GM12878 (cell line): ENCODE data around the gene TMPRSS4.

Source experiments
- MTA3 ChIP-seq: IDR thresholded peaks from 2 replicates; pipeline ENCODE4 v1.6.1; 2012; ENCODE audit warnings: low read length, inconsistent platforms, borderline replicate concordance
- NRF1 ChIP-seq: conservative IDR thresholded peaks from 2 replicates; pipeline ENCODE4 v1.6.1; 2011; ENCODE audit warnings: mild to moderate bottlenecking, low read depth, low read length, improper control_type of control experiment
- SRF ChIP-seq, 2 experiments: IDR thresholded peaks; 2 replicates each; pipeline ENCODE4 v1.6.1; 2011; ENCODE audit warnings: low read depth in 2 of 2, low read length in 2 of 2, mild to moderate bottlenecking in 1 of 2, moderate library complexity in 1 of 2
- SUPT20H ChIP-seq: IDR thresholded peaks from 2 replicates; pipeline ENCODE4 v1.6.1; 2011; ENCODE audit warnings: low read depth, mild to moderate bottlenecking, low read length, moderate library complexity, borderline replicate concordance; ENCODE audit not compliant: control insufficient read depth
- TF ChIP-seq, protein P1 (sequence below), 3 experiments: IDR thresholded peaks in 2 of 3; conservative IDR thresholded peaks in 1 of 3; 2 replicates each; pipeline ENCODE4 v1.5.1; 2011; ENCODE audit warnings: low read depth in 3 of 3, low read length in 3 of 3, mild to moderate bottlenecking in 3 of 3, control low read depth in 2 of 3, moderate library complexity in 2 of 3, inconsistent platforms in 1 of 3, mixed read lengths in 1 of 3; ENCODE audit not compliant: control insufficient read depth in 2 of 3, insufficient read depth in 1 of 3; ENCODE audit errors: extremely low read depth in 1 of 3

DNA sequence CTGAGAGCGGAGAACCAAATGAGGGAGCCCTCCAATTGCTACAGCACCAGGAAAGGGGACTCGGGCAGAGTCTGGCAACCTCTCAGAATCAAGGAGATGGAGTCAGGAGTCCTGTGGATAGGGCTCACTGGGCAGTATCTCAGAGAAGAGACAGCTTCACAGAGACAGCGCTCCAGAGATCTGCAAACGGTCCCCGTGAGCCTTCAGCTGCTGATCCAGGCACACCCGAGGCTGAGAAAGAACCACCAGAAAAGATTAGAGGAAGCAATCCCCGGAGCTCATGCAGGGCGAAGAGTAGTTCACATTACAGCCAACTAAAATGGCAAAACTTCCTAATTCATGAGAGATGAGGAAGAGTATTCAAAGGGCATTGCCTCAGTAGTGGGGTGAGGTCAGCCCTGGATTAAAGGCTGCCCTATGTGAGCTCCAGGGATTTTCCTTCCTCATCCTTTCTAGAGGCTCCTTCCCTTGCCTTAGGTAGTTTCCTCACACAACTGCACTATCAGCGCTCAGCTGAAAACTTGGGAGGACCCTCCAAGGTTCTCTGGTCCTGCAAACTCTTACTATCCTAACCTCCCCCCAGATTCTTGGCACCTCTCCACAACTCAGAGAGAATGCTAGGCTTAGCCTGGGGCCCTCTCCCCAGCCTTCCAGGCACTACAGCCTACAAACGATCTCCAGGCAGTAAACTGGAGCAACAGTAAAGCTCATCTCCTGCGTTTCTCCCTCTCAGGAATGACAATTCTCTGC, 52.0 kb downstream of the TMPRSS4 start:
- TF ChIP-seq NRF1 (no peak), SUPT20H (no peak), MTA3 (no peak), SRF (IDR thresholded peaks at IDR 0.05; ENCODE audit: low read depth in 2 of 2, low read length in 2 of 2) (no peak)
- TF ChIP-seq, protein P1, sequence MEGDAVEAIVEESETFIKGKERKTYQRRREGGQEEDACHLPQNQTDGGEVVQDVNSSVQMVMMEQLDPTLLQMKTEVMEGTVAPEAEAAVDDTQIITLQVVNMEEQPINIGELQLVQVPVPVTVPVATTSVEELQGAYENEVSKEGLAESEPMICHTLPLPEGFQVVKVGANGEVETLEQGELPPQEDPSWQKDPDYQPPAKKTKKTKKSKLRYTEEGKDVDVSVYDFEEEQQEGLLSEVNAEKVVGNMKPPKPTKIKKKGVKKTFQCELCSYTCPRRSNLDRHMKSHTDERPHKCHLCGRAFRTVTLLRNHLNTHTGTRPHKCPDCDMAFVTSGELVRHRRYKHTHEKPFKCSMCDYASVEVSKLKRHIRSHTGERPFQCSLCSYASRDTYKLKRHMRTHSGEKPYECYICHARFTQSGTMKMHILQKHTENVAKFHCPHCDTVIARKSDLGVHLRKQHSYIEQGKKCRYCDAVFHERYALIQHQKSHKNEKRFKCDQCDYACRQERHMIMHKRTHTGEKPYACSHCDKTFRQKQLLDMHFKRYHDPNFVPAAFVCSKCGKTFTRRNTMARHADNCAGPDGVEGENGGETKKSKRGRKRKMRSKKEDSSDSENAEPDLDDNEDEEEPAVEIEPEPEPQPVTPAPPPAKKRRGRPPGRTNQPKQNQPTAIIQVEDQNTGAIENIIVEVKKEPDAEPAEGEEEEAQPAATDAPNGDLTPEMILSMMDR (IDR thresholded peaks at IDR 0.05 in 2 of 3, conservative IDR thresholded peaks at IDR 0.05 in 1 of 3; ENCODE audit: control insufficient read depth in 2 of 3, extremely low read depth in 1 of 3, insufficient read depth in 1 of 3, low read depth in 3 of 3, low read length in 3 of 3): no peak
